Measurements from ENCODE around the gene POU3F2. TPM values are rescaled to one million over a fixed set of nuclear protein-coding genes. Genes with fewer than 3 reads are reported as not detected.

The POU3F2 gene
- total RNA-seq, 2 experiments from 2014 or later, result not detected

DNA sequence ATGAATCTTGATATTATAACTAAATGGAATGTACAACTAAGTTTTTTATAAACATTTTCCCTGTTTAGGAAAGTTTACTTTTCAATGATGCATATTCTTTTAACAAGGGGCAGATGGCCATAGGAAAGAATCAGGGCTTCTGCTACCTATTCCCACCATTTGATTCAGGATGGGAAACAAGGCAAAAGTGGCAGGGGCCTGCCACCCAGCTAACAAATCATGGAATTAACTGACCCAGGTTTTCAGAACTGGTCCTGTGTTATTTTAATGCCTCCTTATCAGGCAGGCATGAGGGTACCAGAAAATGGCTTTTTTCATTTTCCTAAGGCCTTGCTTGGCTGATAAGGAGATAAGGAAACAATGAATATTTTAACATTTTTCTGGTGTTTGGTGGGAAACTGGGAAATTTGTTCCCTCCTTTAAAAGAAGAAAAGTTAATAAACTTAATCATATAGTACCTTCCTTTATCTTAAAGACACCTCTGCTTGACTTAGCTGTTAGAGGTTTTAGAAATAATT, 6.7 kb downstream of the POU3F2 start:
- Mint-ChIP-seq H3K4me1 (ENCODE audit: low read depth) (peaks cover 12% of the 10 kb centered on the region), H3K36me3 (ENCODE audit: low read depth) (no peaks in the 10 kb centered on the region), H3K4me3 (no peak overlapping the region), H3K27me3 (peaks cover 80% of the 10 kb centered on the region), H3K27ac (no peak overlapping the region), H3K9me3 (no peaks in the 10 kb centered on the region)
- no peak for ATAC-seq
- CTCF ChIA-PET, result no interaction called here
- POLR2A ChIA-PET, result no interaction called here
- TF ChIP-seq, protein P1, sequence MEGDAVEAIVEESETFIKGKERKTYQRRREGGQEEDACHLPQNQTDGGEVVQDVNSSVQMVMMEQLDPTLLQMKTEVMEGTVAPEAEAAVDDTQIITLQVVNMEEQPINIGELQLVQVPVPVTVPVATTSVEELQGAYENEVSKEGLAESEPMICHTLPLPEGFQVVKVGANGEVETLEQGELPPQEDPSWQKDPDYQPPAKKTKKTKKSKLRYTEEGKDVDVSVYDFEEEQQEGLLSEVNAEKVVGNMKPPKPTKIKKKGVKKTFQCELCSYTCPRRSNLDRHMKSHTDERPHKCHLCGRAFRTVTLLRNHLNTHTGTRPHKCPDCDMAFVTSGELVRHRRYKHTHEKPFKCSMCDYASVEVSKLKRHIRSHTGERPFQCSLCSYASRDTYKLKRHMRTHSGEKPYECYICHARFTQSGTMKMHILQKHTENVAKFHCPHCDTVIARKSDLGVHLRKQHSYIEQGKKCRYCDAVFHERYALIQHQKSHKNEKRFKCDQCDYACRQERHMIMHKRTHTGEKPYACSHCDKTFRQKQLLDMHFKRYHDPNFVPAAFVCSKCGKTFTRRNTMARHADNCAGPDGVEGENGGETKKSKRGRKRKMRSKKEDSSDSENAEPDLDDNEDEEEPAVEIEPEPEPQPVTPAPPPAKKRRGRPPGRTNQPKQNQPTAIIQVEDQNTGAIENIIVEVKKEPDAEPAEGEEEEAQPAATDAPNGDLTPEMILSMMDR (IDR thresholded peaks at IDR 0.05), result no peak
- intact Hi-C loops (cut with micrococcal nuclease), result no loop called here
- DNase-seq, result no peak

DNA sequence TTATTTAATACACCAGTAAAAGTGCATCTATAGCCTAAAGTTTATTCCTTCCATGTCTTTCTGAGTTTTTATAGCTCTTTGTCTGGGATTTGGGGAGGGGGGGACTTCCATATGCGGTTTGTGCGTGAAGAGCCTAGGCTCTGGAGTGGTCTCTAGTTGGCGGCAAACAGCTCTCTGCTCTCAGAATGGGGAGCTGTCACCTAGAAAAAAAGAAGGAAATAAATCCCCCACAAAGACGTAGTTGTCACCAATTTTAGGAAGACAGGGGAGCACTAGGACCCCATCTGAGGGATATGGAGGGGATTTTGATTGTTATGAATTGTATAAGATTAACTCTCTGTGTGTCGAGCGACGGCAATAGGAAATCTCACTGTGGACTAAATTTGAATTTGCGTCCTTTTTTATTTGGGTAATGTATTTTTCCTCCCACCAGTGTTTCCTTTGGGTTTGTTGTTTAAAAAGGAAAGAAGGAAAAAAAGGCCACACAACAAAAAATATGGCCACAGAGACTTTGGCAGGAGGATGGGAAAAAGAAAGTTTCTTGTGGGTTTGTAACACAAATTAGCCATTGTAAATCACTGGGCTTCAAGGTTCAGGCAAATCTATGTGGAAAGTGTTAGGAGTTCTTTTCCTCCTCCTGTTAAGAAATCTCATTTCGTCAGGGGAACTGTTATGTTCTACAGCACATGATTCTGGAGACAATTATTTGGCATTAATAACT, 7.4 kb downstream of the POU3F2 start:
- Mint-ChIP-seq H3K36me3 (ENCODE audit: low read depth) (no peaks in the 10 kb centered on the region), H3K27me3 (peaks cover 80% of the 10 kb centered on the region), H3K9me3 (no peaks in the 10 kb centered on the region), H3K4me3 (no peak overlapping the region), H3K4me1 (ENCODE audit: low read depth) (peaks cover 10% of the 10 kb centered on the region), H3K27ac (no peak overlapping the region)
- ChIA-PET POLR2A (no interaction called here), CTCF (no interaction called here)
- DNase-seq (no peak), ATAC-seq (no peak)
- TF ChIP-seq, protein P1 (IDR thresholded peaks at IDR 0.05), result no peak
- intact Hi-C loops (cut with micrococcal nuclease), result no loop called here

DNA sequence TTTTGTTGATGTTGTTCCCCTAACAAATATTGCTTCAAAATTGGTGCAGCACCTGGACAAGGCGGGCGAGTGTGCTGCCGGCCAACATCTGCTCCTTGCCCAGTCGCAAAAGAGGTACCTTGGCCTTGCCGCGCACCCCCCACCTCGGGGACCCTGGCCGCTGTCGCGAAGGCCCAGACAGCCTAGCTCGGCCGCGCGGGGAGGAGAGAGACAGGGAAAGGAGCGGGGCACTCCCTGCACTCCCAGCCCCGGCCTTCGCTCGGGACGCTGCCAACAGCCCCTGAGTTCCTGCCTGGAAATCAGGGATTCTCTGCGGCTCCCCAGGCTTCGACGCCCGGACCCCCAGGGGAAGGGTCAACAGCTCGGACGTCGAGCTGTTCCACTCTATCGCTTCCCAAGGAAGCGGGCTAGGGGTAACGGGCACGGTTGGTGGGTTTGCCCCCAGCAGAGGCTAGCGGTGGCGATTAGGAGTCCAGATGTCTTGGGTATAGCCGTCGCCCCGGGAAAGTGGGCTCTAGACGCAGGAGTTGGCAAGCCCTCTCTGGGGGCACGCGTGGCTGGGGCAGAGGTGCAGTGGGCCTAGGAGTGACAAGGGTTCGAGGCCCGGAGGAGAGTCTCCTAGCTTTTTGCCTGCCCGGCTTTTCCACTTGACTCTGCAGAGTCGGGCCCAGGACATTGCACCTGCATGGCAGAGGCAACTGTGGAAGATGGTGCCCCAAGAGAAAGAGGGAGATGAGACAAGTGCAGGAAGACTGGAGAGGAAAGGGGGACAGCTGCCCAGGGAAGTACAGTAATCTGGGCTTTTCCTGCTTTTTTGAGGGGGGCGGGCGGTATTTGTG, 8.2 kb downstream of the POU3F2 start:
- Mint-ChIP-seq H3K27ac (no peak overlapping the region), H3K4me3 (no peak overlapping the region), H3K9me3 (no peaks in the 10 kb centered on the region), H3K36me3 (ENCODE audit: low read depth) (no peaks in the 10 kb centered on the region), H3K4me1 (ENCODE audit: low read depth) (peaks cover 10% of the 10 kb centered on the region), H3K27me3 (peaks cover 81% of the 10 kb centered on the region)
- intact Hi-C loops (cut with micrococcal nuclease), result no loop called here
- TF ChIP-seq, protein P1 (IDR thresholded peaks at IDR 0.05), result no peak
- ChIA-PET CTCF (interaction anchor here (1.0 kb wide), 1 partner anchor 11 kb away, joined by 3 read pairs; no protein-coding TSS in a partner anchor), POLR2A (interaction anchor here (1.1 kb wide), 1 partner anchor 12 kb away, joined by 3 read pairs; no protein-coding TSS in a partner anchor)
- DNase-seq, result no peak
- no peak for ATAC-seq

DNA sequence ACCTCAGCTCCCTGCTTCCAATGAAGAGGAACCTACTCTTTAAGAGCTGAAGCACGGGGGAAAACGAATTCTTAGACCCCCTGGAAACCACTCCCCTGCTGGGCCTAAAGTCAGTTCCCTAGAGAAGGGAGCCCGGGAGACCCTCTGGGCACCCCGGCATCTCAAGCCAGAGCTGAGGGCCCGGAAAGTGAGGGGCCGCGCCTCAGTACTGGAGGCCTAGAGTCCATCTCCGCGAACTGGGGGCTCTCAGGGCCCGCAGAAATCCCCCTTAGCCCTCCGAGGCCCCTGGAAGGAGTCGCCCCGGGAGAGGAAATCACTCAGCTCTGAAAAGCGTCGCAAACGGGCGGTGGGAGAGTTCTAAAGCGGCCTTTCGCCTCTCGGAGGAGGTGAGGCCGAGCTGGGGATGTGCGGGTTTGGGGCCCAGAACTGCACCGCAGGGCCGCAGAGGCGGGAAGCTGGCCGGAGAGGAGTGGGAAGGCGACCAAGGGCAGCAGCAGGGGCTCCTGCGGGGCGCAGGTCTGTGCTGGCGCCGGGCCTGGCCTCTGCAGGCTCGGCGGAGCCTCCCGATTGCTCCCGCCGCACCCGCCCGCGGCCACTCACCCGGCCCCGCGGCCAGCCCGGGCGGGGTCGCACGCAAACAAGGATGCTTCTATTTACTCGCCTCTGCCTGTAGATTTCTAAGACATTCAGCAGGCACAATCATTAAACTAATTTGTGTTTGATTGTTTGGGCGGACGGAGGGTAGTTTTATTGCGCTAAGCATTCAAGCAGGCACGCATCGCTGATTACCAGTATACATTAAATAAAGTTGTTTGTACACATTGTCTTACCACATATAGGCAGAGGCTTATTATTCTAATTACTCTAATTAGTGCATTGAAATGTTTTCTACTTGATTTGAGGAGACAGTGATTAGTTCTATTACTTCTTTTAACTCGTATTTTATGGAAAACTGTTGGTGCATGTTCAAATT, 9.2 kb downstream of the POU3F2 start:
- intact Hi-C loops (cut with micrococcal nuclease), result no loop called here

More for the DNA sequence above, 9.2 kb downstream of the POU3F2 start:
- H3K4me1 Mint-ChIP-seq (ENCODE audit: low read depth), result peaks cover 10% of the 10 kb centered on the region
- H3K36me3 Mint-ChIP-seq (ENCODE audit: low read depth), result no peaks in the 10 kb centered on the region
- ATAC-seq (no peak), DNase-seq (no peak)
- no peaks in the 10 kb centered on the region for H3K9me3 Mint-ChIP-seq
- H3K27ac Mint-ChIP-seq, result no peak overlapping the region
- TF ChIP-seq, protein P1 (IDR thresholded peaks at IDR 0.05), result no peak
- ChIA-PET CTCF (interaction anchor here (1.0 kb wide), 1 partner anchor 12 kb away, joined by 3 read pairs; no protein-coding TSS in a partner anchor), POLR2A (interaction anchor here (1.1 kb wide), 1 partner anchor 13 kb away, joined by 3 read pairs; no protein-coding TSS in a partner anchor)
- peaks cover 76% of the 10 kb centered on the region for H3K27me3 Mint-ChIP-seq
- H3K4me3 Mint-ChIP-seq, result no peak overlapping the region
